ENCODE results near the gene BRI3BP. TPM values are rescaled to one million over a fixed set of nuclear protein-coding genes. Genes with fewer than 3 reads are reported as not detected.

Gene BRI3BP
- total RNA-seq, 3 donors from 2014 or later = 4.3 to 6.7 (median 5.0) TPM

DNA sequence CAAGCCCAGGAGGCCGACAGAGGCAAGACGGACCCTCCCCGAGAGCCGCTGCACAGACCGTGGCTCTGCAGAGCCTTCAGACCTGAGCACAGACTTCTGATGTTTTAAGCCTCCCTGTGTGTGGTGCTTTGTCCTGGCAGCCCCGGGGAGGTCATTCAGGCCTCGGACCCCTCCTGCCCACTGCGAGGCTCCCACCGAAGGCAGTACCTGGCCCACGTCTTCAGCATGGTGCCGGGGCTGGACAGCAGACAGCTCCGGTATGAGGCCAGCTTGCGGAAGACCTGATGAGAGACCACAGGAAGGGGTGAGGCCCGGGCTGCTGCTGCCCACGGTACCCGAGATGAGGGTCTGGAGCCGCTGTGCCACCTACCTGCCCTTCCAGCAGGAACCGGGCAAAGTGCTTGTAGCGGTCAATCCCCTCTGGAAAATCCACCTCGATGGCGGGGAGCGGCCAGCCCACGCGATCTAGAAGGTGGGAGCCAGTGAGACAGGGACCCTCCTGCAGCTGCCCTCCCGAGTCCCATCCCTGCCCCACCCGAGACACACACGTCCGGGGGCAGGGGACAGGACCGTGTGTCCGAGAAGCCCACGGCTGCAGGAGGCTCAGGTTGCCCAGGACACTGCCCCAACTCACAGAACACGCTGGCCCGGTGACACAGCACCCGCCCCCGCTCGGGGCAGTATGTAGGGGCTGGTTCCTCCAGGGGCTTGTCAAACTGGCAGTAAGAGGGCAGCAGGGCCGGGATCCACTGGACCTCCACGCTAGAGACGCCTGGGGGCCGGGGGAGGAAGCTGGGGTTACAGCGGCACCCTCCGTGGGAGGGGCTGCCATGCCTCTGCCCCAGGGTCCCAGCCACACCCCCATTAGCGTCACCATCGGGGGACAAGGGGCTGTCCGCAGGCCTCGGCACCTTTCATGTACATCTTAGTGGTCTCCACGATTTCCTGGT is 43.4 kb upstream of the BRI3BP start:
- intact Hi-C loops (cut with DNase I; ENCODE audit: low total_unique reads) = no loop called here
- H3K4me1 ChIP-seq = no peaks in the 10 kb centered on the region
- no peaks in the 10 kb centered on the region for H3K9me3 ChIP-seq
- DNase-seq (ENCODE audit: low spot score in 2 of 2) = no peak
- H3K36me3 ChIP-seq = no peaks in the 10 kb centered on the region
- no peaks in the 10 kb centered on the region for H3K27me3 ChIP-seq
- no peak overlapping the region for H3K27ac ChIP-seq
- no peak overlapping the region for H3K4me3 ChIP-seq
- TF ChIP-seq POLR2A (IDR thresholded peaks at IDR 0.05) (no peak), POLR2AphosphoS5 (IDR thresholded peaks at IDR 0.05) (no peak)
- TF ChIP-seq, protein P1, sequence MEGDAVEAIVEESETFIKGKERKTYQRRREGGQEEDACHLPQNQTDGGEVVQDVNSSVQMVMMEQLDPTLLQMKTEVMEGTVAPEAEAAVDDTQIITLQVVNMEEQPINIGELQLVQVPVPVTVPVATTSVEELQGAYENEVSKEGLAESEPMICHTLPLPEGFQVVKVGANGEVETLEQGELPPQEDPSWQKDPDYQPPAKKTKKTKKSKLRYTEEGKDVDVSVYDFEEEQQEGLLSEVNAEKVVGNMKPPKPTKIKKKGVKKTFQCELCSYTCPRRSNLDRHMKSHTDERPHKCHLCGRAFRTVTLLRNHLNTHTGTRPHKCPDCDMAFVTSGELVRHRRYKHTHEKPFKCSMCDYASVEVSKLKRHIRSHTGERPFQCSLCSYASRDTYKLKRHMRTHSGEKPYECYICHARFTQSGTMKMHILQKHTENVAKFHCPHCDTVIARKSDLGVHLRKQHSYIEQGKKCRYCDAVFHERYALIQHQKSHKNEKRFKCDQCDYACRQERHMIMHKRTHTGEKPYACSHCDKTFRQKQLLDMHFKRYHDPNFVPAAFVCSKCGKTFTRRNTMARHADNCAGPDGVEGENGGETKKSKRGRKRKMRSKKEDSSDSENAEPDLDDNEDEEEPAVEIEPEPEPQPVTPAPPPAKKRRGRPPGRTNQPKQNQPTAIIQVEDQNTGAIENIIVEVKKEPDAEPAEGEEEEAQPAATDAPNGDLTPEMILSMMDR (IDR thresholded peaks at IDR 0.05) = no peak

DNA sequence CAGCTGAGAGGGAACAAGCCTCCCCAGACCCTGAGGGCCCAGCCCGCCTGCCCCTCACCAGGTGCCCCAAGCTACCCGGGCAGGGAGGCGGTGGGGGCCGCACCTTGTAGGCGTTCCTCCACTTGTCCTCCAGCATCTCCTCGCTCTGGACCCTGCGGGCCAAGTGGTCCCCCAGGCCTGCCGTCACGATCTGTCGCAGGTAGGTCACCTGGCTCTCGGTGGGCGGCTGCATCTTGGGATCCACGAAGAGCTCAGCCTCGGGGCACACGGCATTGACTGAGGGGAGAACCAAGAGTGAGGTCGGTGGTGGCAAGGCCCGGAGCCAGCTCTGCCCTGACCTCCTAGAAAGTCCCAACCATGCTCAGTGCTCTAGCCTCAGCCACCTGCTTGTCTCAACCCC is 41.1 kb upstream of the BRI3BP start:
- intact Hi-C loops (cut with DNase I; ENCODE audit: low total_unique reads) = no loop called here
- H3K4me3 ChIP-seq = no peak overlapping the region
- H3K4me1 ChIP-seq = no peaks in the 10 kb centered on the region
- H3K9me3 ChIP-seq = no peaks in the 10 kb centered on the region
- no peak for DNase-seq (ENCODE audit: low spot score in 2 of 2)
- TF ChIP-seq POLR2AphosphoS5 (IDR thresholded peaks at IDR 0.05) (no peak), POLR2A (IDR thresholded peaks at IDR 0.05) (no peak)
- TF ChIP-seq, protein P1 (IDR thresholded peaks at IDR 0.05) = no peak
- peaks cover 4% of the 10 kb centered on the region for H3K36me3 ChIP-seq
- no peak overlapping the region for H3K27ac ChIP-seq
- no peaks in the 10 kb centered on the region for H3K27me3 ChIP-seq

DNA sequence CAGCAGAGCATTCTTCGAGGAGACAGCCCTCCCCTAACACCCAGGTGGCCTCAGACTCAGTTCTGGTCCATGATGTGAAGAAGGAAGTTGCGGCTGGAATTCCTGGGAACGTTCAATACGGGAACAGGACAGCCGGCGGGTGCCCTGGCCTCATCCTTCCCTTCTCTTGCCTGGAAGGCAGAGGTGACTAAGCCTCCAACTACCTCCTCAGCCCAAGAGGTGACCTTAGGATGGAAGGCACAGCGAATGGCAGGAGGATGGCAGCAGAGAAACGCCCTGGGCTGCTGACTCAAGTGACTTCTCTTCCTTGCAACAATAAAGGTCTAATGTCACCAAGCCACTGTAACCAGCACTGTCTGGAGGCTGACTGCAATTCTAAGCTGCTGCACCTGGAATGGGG is 40.6 kb upstream of the BRI3BP start:
- Histone ChIP-seq H3K27ac (no peak overlapping the region), H3K4me1 (no peaks in the 10 kb centered on the region), H3K9me3 (no peaks in the 10 kb centered on the region), H3K4me3 (no peak overlapping the region), H3K27me3 (no peaks in the 10 kb centered on the region), H3K36me3 (peaks cover 4% of the 10 kb centered on the region)
- TF ChIP-seq, protein P1 (IDR thresholded peaks at IDR 0.05) = no peak
- no peak for TF ChIP-seq POLR2AphosphoS5 (IDR thresholded peaks at IDR 0.05)
- TF ChIP-seq POLR2A (IDR thresholded peaks at IDR 0.05) = no peak
- intact Hi-C loops (cut with DNase I; ENCODE audit: low total_unique reads) = no loop called here
- DNase-seq (ENCODE audit: low spot score in 2 of 2) = no peak

DNA sequence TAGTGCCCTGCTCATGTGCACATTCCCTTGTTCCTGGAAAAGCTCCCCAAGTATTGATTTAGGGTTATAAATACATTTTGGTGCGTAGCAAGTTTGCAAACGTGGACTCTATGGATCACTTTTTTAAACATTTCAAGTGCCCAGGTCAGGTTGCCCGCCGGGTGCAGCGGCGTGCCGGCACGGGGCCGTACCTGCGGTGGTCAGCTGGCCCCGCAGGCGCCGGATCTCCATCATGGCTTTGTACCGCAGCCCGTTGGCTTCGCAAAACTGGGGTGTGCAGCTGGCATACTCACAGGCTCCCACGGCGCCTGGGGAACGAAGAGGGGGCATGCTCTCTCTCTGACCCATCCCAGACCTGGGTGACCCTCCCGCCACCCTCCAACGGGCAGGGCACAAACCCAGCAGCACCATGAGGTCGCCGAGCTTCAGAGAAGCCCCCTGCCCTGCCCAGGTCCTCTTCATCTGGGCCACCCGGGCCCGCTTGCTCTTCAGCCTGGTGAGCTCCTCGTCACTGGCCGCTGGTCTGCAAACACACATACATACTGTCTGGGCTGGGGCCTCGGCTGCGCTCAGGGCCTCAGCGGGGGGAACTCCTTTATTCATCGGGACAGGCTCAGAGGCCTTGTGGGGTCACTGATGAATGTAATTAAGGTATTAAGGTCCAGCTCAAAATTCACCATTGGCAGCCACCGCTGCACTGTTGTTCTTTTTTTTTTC is 39.6 kb upstream of the BRI3BP start:
- Histone ChIP-seq H3K27me3 (no peaks in the 10 kb centered on the region), H3K36me3 (peaks cover 4% of the 10 kb centered on the region), H3K9me3 (no peaks in the 10 kb centered on the region), H3K4me3 (no peak overlapping the region), H3K4me1 (no peaks in the 10 kb centered on the region), H3K27ac (no peak overlapping the region)
- intact Hi-C loops (cut with DNase I; ENCODE audit: low total_unique reads) = no loop called here
- TF ChIP-seq, protein P1 (IDR thresholded peaks at IDR 0.05) = no peak
- TF ChIP-seq POLR2AphosphoS5 (IDR thresholded peaks at IDR 0.05) (no peak), POLR2A (IDR thresholded peaks at IDR 0.05) (no peak)
- DNase-seq (ENCODE audit: low spot score in 2 of 2) = no peak

DNA sequence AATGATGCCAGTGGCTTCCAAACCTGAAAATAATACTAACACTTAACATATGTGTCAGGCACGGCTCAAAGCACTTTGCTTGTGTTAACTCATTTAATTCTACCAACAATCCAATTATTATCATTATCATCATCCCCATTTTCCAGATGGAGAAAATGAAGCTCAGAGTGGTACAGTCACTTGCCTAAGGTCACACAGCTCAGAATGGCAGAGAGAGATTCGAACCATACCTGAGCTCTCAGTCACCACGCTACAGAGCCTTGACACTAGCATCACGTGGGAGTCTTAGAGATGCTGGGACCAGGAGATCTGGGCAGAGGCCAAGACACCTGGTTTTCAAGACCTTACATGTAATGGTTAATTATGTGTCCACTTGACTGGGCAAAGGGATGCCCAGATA is 38.7 kb upstream of the BRI3BP start:
- intact Hi-C loops (cut with DNase I; ENCODE audit: low total_unique reads) = no loop called here
- H3K4me1 ChIP-seq = no peaks in the 10 kb centered on the region

More for the DNA sequence above, 38.7 kb upstream of the BRI3BP start:
- peaks cover 4% of the 10 kb centered on the region for H3K36me3 ChIP-seq
- H3K27me3 ChIP-seq = no peaks in the 10 kb centered on the region
- DNase-seq (ENCODE audit: low spot score in 2 of 2) = no peak
- H3K27ac ChIP-seq = no peak overlapping the region
- TF ChIP-seq POLR2AphosphoS5 (IDR thresholded peaks at IDR 0.05) = no peak
- TF ChIP-seq, protein P1 (IDR thresholded peaks at IDR 0.05) = no peak
- no peak for TF ChIP-seq POLR2A (IDR thresholded peaks at IDR 0.05)
- H3K4me3 ChIP-seq = no peak overlapping the region
- H3K9me3 ChIP-seq = no peaks in the 10 kb centered on the region
